Measurements from ENCODE around the gene PLCB1. TPM values are rescaled to one million over a fixed set of nuclear protein-coding genes. Genes with fewer than 3 reads are reported as not detected.

Gene PLCB1
- total and polyA plus RNA-seq, 10 of the 15 experiments (the other 5 are each of a cell fraction or from before 2014, with no cell fraction given) = 0.05 to 5.3 (median 0.17) TPM; not detected in 1

DNA sequence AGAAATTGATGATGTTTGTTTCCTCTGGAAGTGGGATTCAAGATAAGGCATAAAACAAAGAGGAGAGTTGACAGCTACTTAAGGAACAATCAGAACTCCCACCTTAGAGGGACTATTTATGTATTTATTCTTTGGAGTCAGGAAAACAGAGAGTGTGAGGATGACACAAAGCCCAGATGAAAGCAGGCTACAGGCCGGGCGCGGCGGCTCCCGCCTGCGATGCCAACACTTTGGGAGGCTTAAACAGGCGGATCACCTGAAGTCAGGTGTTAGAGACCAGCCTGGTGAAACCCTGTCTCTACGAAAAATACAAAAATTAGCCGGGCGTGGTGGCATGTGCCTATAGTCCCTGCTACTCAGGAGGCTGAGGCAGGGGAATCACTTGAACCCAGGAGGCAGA lies 543.8 kb downstream of the PLCB1 start:
- ChIA-PET SMC1A (ENCODE audit: uncharacterized antibody, unreplicated experiment) (no interaction called here), POLR2A (no interaction called here), RAD21 (ENCODE audit: unreplicated experiment) (no interaction called here), CTCF (no interaction called here)
- Histone ChIP-seq H3K9ac (ENCODE audit: control insufficient read depth, insufficient read depth, low read length) (no peak overlapping the region), H3K9me3 (replicated peaks; ENCODE audit: control insufficient read depth, insufficient read depth, low read length) (no peaks in the 10 kb centered on the region), H3K36me3 (ENCODE audit: control insufficient read depth in 2 of 2, insufficient read depth in 2 of 2, low read length in 1 of 2) (no peaks in the 10 kb centered on the region), H4K20me1 (ENCODE audit: control insufficient read depth, insufficient read depth) (no peaks in the 10 kb centered on the region), H3K4me1 (ENCODE audit: control insufficient read depth, insufficient read depth, low read length) (no peaks in the 10 kb centered on the region), H3K79me2 (ENCODE audit: control insufficient read depth, insufficient read depth, low read length) (no peaks in the 10 kb centered on the region), H3K27ac (ENCODE audit: control insufficient read depth, insufficient read depth) (no peak overlapping the region), H3K4me2 (ENCODE audit: control insufficient read depth, insufficient read depth) (no peak overlapping the region), H3K4me3 (no peak overlapping the region), H3K27me3 (replicated peaks in 1 of 2; ENCODE audit: control insufficient read depth in 2 of 2, insufficient read depth in 2 of 2, low read length in 1 of 2) (no peaks in the 10 kb centered on the region), H2AFZ (ENCODE audit: control insufficient read depth, low read depth, low read length) (no peak overlapping the region)
- FAIRE-seq = no peak
- in situ Hi-C loops (cut with MboI) = no loop called here
- WGBS (ENCODE audit: insufficient coverage, insufficient replicate concordance, low lambda C conversion rate, missing lambda C conversion rate) = 56% methylated on average over 10 of the region's 10 CpGs
- intact Hi-C loops (cut with micrococcal nuclease; ENCODE audit: unreplicated experiment) = no loop called here
- no TSS peak for BruUV-seq (replicated peaks)
- no peak for DNase-seq (ENCODE audit: low read depth, low spot score)
- ATAC-seq = no peak
- TF ChIP-seq FOS (IDR thresholded peaks at IDR 0.05; ENCODE audit: borderline replicate concordance, extremely low read depth, insufficient read length) = no peak
- no peak for TF ChIP-seq JUNB (IDR thresholded peaks at IDR 0.05)
- no peak for TF ChIP-seq MXI1 (IDR thresholded peaks at IDR 0.05; ENCODE audit: low read depth, low read length)
- no peak for TF ChIP-seq NFYA (IDR thresholded peaks at IDR 0.05; ENCODE audit: borderline replicate concordance, low read depth, low read length)
- no peak for TF ChIP-seq ZNF384 (IDR thresholded peaks at IDR 0.05; ENCODE audit: borderline replicate concordance, low read depth, low read length)
- TF ChIP-seq, protein P1, sequence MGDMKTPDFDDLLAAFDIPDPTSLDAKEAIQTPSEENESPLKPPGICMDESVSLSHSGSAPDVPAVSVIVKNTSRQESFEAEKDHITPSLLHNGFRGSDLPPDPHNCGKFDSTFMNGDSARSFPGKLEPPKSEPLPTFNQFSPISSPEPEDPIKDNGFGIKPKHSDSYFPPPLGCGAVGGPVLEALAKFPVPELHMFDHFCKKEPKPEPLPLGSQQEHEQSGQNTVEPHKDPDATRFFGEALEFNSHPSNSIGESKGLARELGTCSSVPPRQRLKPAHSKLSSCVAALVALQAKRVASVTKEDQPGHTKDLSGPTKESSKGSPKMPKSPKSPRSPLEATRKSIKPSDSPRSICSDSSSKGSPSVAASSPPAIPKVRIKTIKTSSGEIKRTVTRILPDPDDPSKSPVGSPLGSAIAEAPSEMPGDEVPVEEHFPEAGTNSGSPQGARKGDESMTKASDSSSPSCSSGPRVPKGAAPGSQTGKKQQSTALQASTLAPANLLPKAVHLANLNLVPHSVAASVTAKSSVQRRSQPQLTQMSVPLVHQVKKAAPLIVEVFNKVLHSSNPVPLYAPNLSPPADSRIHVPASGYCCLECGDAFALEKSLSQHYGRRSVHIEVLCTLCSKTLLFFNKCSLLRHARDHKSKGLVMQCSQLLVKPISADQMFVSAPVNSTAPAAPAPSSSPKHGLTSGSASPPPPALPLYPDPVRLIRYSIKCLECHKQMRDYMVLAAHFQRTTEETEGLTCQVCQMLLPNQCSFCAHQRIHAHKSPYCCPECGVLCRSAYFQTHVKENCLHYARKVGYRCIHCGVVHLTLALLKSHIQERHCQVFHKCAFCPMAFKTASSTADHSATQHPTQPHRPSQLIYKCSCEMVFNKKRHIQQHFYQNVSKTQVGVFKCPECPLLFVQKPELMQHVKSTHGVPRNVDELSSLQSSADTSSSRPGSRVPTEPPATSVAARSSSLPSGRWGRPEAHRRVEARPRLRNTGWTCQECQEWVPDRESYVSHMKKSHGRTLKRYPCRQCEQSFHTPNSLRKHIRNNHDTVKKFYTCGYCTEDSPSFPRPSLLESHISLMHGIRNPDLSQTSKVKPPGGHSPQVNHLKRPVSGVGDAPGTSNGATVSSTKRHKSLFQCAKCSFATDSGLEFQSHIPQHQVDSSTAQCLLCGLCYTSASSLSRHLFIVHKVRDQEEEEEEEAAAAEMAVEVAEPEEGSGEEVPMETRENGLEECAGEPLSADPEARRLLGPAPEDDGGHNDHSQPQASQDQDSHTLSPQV (IDR thresholded peaks at IDR 0.05) = no peak
- no peak for TF ChIP-seq TARDBP (IDR thresholded peaks at IDR 0.05; ENCODE audit: borderline replicate concordance)
- no peak for TF ChIP-seq POLR2A (IDR thresholded peaks at IDR 0.05; ENCODE audit: low read depth, low read length)
- no peak for TF ChIP-seq SMARCA5 (IDR thresholded peaks at IDR 0.05)
- TF ChIP-seq, protein P2, sequence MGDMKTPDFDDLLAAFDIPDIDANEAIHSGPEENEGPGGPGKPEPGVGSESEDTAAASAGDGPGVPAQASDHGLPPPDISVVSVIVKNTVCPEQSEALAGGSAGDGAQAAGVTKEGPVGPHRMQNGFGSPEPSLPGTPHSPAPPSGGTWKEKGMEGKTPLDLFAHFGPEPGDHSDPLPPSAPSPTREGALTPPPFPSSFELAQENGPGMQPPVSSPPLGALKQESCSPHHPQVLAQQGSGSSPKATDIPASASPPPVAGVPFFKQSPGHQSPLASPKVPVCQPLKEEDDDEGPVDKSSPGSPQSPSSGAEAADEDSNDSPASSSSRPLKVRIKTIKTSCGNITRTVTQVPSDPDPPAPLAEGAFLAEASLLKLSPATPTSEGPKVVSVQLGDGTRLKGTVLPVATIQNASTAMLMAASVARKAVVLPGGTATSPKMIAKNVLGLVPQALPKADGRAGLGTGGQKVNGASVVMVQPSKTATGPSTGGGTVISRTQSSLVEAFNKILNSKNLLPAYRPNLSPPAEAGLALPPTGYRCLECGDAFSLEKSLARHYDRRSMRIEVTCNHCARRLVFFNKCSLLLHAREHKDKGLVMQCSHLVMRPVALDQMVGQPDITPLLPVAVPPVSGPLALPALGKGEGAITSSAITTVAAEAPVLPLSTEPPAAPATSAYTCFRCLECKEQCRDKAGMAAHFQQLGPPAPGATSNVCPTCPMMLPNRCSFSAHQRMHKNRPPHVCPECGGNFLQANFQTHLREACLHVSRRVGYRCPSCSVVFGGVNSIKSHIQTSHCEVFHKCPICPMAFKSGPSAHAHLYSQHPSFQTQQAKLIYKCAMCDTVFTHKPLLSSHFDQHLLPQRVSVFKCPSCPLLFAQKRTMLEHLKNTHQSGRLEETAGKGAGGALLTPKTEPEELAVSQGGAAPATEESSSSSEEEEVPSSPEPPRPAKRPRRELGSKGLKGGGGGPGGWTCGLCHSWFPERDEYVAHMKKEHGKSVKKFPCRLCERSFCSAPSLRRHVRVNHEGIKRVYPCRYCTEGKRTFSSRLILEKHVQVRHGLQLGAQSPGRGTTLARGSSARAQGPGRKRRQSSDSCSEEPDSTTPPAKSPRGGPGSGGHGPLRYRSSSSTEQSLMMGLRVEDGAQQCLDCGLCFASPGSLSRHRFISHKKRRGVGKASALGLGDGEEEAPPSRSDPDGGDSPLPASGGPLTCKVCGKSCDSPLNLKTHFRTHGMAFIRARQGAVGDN (IDR thresholded peaks at IDR 0.05) = no peak
- TF ChIP-seq POLR2AphosphoS2 (IDR thresholded peaks at IDR 0.05; ENCODE audit: low read depth, low read length) = no peak
- TF ChIP-seq, protein P3, sequence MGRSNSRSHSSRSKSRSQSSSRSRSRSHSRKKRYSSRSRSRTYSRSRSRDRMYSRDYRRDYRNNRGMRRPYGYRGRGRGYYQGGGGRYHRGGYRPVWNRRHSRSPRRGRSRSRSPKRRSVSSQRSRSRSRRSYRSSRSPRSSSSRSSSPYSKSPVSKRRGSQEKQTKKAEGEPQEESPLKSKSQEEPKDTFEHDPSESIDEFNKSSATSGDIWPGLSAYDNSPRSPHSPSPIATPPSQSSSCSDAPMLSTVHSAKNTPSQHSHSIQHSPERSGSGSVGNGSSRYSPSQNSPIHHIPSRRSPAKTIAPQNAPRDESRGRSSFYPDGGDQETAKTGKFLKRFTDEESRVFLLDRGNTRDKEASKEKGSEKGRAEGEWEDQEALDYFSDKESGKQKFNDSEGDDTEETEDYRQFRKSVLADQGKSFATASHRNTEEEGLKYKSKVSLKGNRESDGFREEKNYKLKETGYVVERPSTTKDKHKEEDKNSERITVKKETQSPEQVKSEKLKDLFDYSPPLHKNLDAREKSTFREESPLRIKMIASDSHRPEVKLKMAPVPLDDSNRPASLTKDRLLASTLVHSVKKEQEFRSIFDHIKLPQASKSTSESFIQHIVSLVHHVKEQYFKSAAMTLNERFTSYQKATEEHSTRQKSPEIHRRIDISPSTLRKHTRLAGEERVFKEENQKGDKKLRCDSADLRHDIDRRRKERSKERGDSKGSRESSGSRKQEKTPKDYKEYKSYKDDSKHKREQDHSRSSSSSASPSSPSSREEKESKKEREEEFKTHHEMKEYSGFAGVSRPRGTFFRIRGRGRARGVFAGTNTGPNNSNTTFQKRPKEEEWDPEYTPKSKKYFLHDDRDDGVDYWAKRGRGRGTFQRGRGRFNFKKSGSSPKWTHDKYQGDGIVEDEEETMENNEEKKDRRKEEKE (IDR thresholded peaks at IDR 0.05) = no peak
- TF ChIP-seq RFX5 (IDR thresholded peaks at IDR 0.05; ENCODE audit: low read depth, low read length) = no peak
- TF ChIP-seq GATAD2B (conservative IDR thresholded peaks at IDR 0.05; ENCODE audit: low read depth) = no peak
- no peak for TF ChIP-seq SREBF2 (IDR thresholded peaks at IDR 0.05; ENCODE audit: low read length)
- TF ChIP-seq NR2C2 (IDR thresholded peaks at IDR 0.05; ENCODE audit: borderline replicate concordance, control insufficient read depth, insufficient read length, low read depth) = no peak
